IPS DF 4.7 (cell line): ENCODE results near the gene MACROD1.

Experiments used
- DNase-seq: peaks from one replicate; pipeline ENCODE4 v3.0.0-alpha.2; 2013; ENCODE audit warnings: low spot score; ENCODE audit errors: extremely low read depth

MACROD1 gene

GRCh38 chr11:64015935-64016845, 149.7 kb downstream of the MACROD1 start:
- no peak for DNase-seq

GRCh38 chr11:64015510-64015909, 150.4 kb downstream of the MACROD1 start:
- DNase-seq = no peak

DNA sequence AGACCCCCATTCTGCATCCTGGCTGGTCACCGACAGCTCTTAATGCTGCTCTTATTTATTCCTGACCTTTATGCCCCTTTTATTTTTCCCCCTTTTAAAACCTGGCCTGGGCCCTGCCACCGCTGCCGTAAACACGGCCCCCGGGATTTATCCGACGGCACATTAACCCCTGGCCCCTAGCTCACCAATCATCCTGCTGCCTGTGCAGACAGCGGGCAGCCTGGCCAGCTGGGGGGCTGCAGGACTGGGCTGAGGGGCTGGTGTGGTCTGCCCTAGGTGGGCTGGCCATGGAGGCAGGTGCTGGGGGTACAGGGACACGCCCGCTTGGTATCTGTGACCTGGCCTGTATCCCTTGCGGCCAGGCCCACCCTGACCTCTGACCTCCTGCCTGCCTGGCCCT, 151.6 kb downstream of the MACROD1 start:
- no peak for DNase-seq

DNA sequence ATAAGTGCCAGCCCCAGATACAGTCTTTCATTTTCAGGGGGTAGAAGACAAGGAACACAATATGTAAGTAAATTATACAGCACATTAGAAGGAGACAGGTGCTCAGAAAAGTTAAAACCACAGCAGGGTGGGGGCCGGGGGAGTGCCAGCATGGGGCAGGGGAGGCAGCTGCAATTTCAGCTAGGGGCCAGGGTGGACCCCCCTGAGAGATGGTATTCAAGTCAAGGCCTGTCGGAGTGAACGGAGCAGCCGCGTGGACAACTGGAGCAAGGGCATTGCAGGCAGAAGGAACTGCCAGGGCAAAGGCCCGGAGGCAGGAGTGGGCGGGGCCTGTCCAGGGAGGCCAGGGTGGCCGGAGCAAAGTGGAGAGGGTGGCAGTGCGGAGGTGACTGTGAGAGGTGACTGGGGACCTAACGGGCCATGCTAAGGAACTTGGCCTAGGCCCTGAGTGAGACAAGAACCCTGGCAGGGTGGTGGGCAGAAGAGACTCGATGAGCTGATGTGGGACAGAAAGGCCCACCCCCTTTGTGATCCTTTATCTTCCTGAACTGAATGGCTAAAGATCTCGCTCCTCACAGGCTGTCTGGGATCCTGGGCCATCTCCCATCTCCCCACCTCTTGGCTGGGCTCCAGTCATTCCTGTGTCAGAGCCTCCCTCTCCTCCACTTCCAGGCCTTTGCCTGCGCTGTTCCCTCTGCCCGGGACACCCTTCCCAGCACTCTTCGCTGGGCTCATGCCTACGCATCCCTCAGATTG, 152.6 kb downstream of the MACROD1 start:
- DNase-seq = no peak

DNA sequence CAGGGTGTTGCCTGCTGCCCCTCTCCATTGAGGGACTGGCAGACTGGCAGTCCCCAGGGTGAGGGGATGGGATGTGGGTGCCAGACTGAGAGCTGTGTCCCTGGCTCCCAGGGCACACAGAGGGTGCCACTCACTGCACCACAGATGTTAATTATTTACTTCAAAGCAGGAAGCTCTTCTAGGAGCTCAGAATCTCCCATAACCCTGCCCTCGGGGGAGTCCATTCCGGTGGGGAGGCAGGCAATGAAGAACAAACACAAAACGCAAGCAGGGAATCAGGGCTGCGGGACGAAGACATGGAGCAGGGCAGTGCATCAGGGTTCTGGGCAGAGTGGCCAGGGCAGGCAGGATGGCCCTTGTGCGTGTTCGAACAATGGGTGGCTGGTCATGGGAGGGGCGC, 154.5 kb downstream of the MACROD1 start:
- no peak for DNase-seq

GRCh38 chr11:64010783-64011182, 155.1 kb downstream of the MACROD1 start:
- no peak for DNase-seq

- DNase-seq = no peak
Measured at GRCh38 chr11:64009710-64010109, 156.2 kb downstream of the MACROD1 start.

- DNase-seq = no peak
Measured at GRCh38 chr11:64008914-64009633, 156.8 kb downstream of the MACROD1 start.

DNA sequence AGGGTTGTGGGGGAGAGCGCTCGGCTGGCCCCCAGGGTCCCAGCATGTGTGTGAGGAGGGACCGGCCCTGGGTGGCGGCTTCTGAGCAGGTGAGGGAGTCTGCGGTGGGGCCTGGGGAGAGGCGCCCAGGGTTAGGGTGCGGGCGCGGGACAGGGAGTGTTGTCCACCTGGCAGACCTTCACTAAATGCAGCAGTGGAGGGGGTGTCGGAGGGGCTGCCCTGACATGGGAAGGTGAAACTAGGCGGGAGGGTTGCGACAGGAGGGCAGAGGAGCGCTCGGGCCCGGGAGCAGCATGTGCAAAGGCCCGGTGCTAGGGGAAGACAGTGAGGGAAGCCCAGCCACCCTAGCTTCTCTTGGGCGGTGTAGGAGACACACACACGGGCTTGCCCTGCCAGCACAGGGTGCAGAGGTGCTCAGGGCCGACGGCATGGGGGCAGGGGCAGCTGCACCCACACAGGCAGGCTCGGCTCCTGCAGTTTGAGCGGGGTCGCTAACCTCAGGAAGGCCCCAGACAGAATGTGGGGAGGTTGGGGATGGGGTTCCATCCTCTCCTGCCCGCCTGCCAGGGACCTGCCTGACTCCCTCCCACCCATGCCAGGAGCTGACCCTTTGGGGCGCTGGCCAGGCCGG, 157.5 kb downstream of the MACROD1 start:
- DNase-seq = no peak

DNA sequence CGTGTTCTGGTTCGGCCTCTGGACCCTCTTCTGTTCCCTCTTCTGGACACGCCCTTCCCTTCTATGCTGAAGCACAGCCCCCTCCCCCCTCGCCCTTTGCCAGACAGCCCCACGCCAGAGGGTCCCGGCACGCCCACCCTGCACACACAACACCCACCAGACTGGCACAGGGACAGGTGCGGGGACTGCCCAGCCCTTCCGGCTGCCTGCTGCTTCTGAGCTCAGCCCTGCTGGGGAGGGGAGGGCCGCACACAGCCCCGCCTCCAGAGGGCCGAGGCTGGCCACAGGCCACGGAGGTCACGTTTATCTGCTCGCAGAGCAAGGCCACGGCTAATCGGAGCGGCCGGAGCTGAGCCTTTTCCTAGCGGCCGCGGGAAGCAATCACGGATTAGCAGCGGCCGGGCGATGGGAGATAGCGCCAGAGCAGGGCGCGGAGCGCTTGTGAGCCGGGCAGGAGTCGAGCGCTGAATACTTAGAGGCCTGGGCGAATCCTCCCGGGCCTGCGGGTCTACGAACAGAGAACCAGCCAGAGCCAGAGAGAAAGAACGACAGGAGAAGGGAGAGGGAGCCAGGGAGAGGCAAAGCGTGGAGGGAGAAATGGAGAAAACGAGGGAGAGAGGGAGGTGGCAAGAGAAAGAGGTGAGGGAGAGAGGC, 158.2 kb downstream of the MACROD1 start:
- DNase-seq = no peak

DNA sequence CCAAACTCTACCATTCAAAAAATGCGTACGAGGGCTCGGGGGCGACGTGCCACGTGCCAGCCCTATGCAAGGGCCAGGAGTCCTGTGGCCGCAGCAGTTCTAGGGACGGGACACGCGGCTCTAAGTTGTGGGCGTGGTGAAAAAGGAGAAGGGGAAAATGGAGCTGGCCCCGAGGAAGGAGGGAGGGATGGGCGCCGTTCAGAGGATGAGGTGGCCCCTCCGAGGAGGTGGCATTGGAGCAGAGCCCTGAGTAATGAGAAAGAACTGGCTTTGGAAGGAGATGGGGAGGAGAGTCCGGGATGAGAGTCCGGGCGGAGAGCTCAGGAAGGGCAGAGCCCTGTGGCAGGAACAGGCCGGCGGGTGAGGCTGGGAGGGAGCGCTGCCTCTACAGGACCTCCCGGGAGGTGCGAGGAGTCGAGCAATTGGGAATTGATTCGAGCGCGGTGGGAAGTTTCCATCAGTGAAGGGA, 158.7 kb downstream of the MACROD1 start:
- DNase-seq = no peak

GRCh38 chr11:64006398-64006797, 159.5 kb downstream of the MACROD1 start:
- DNase-seq = no peak

DNA sequence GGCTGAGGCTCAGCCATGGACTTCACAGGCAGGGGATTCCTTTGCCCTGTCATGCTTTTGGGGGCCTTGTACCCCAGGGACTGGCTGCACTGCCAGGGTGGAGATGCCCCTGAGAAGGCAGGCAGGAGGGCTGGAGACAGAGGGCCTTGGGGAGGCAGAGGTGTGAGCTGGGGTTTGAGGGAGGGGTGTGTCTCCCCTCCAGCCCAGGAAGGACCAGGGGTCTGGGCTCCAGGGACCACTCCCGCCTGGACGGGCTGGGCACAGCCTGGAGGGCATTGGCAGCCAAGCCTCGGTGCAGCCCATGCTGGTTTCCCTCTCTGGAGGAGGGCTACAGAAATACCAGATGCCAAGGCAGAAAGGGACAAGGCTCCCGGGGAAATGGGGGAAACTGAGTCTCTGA, 160.2 kb downstream of the MACROD1 start:
- DNase-seq = no peak

DNA sequence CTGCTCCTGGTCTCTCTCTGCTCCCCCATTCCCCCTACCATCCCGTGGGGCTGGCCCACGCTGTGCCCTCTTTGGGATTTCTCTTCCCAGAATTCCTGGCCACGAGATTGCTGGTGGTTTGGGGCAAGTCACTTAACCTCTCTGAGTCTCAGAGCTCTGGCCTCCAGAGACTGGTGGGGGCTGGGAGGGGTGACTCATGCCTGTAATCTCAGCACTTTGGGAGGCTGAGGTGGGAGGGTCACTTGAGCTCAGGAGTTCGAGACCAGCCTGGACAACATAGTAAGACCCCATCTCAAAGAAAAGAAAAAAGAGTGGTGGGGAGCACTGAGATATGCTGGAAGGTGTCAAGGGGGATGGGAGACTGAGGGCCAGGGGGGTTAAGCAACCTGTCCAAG, 161.3 kb downstream of the MACROD1 start:
- no peak for DNase-seq

GRCh38 chr11:64003807-64004589, 161.9 kb downstream of the MACROD1 start:
- DNase-seq = no peak

DNA sequence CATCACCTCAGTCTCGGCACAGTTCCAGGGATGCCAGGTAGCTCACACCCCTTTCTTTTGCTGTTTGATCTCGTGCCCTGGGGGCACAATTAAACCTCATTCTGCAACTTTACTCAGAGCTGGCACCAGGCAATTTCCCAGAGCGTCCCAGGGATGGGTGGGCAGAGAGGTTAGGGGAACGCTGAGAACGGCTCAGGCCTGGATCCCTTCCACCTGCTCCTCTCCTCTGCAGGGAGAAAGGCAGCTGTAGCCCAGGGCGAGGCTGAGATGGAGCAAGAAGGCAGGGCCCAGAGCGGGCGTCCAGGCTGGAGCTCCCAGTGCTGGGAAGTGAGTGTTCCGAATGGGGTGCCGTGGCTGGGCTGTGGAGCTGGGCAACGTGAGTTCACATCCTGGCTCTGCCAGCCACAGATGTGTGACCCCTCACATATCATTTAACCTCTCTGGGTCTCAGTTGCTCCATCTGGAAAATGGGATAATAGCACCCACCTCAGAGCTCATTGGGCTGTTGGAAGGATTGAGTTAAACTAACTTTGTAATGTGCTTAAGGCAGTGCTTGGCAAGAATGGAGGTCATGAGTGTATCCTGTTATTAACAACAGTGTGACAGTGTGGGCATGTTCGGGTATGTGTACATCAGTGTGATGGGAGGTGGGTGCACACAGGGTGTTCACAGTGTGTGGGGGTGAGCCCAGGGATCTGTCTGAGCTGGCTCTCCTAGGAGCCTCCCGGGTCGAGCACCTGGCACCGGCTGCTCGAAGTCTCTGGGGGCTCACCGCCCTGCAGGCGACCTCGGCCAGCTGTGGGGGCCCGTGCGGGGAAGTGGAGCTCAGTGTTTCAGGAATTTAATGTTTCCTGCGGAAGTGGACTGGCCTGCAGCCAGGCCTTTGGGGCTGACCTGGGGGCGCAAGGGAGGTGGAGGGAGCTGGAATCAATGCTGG, 164.2 kb downstream of the MACROD1 start:
- no peak for DNase-seq

DNA sequence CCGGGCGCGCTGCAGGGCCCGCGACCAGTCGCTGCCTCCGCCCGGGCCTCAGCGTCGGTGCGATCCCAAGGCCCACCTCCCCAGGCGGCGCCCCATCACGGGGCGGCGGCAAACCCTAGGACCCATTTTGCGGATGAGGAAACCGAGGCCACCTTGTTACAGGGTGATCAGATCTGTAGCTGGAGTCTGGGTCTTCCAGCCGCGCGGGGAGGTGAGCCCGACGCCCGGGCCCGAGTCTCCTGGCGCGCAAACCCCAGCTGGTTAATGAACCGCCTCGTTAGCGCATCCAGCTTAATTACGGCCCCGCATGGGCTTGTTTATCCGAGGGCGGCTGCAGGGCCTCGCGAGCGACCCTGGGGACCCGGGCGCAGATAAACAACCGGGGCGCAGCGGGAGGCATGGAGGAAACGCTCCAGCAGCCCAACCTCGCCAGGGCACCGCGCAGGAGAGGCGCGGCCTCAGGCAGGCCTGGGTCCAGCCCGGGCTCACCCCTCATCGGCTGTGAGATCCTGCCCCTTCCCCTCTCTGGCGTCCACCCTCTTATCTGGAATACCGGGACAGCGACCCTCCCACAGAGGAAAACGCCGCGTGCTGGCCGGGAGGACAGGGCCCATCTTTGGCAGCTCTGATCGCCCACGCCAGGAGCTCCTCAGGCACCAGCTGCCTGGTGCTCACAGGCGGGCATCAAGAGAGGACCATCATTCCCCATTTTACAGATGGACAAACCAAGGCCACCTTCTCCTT, 165.0 kb downstream of the MACROD1 start:
- no peak for DNase-seq

DNA sequence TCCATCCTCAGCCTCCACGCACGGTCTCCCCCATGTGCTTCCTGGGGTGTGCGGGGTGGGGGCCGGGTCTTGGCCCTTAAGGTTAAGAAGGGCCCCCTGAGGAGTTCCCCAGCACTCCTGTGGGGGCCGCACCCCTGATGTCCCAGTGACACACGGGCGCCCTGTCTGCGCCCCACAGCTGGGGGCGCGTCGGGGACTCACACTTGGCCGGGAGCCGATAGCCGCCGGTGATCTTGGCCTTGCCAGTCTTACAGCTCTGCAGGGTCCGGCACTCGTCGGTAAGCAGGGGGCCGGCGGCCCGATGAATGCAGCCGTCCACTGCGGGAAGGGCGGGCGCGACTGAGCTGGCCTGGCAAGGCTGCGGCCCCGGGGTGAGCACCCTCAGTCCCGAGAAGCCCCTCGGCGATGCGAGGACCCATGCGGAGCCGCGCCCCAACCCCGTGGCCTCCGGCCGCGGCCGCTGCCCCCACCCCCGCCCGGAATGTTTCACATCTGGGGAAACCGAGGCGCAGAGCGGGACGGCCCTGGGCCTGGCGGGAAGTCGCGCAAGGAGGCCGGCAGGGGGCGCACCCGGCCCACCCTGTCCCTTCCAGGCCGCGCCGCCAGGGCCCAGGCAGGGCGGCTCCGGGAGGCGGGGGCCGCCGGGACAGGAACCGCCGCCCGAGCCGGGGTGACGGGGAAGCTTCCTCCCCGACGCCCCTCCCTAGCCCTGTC, 165.7 kb downstream of the MACROD1 start:
- no peak for DNase-seq
